Measurements from ENCODE around the gene OXLD1.

The OXLD1 gene

GRCh38 chr17:81656118-81656743, 10.2 kb downstream of the OXLD1 start, which contains the start of gene PDE6G:
PDE6G (minus strand) TSS chr17:81656542; CDS start chr17:81653305, 3,237 bp downstream.
- no peak for TF ChIP-seq CTCF (IDR thresholded peaks at IDR 0.05; ENCODE audit: control insufficient read depth, insufficient read depth, low read depth, low read length, missing control alignments)
- DNase-seq (ENCODE audit: low read depth) = no peak
- H3K4me3 ChIP-seq (ENCODE audit: control insufficient read depth, low read depth, low read length) = no peak within 1 kb of the TSS

- no peak for TF ChIP-seq CTCF (IDR thresholded peaks at IDR 0.05; ENCODE audit: control insufficient read depth, insufficient read depth, low read depth, low read length, missing control alignments)
- no peak overlapping the region for H3K4me3 ChIP-seq (ENCODE audit: control insufficient read depth, low read depth, low read length)
- no peak for DNase-seq (ENCODE audit: low read depth)
Observed at GRCh38 chr17:81655378-81656117, 10.9 kb downstream of the OXLD1 start.

- no peak overlapping the region for H3K4me3 ChIP-seq (ENCODE audit: control insufficient read depth, low read depth, low read length)
- DNase-seq (ENCODE audit: low read depth) = no peak
- no peak for TF ChIP-seq CTCF (IDR thresholded peaks at IDR 0.05; ENCODE audit: control insufficient read depth, insufficient read depth, low read depth, low read length, missing control alignments)
Observed at GRCh38 chr17:81652906-81653771, 13.3 kb downstream of the OXLD1 start.

DNA sequence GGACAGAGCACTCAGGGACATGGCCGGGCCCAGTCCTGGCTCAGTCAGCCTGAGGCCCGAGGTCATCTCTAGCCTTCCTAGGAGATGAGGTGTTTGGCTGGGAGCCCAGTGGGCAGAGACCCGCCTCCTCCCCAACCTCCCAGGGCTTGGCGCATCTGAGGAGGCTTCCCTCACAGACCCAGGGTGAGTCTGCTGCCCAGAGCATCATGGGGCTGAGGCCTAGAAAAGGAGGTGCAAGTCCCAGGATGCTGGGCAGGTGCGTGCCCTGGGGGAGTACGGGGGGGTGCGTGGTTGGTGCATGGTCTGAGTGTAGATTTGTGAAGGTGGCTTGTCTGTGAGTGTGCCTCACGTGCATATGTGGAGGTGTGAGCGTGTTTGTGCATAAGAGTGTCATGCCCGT, 14.7 kb downstream of the OXLD1 start:
- no peak overlapping the region for H3K4me3 ChIP-seq (ENCODE audit: control insufficient read depth, low read depth, low read length)
- no peak for TF ChIP-seq CTCF (IDR thresholded peaks at IDR 0.05; ENCODE audit: control insufficient read depth, insufficient read depth, low read depth, low read length, missing control alignments)
- peak; percentile 51 for DNase-seq (ENCODE audit: low read depth)

DNA sequence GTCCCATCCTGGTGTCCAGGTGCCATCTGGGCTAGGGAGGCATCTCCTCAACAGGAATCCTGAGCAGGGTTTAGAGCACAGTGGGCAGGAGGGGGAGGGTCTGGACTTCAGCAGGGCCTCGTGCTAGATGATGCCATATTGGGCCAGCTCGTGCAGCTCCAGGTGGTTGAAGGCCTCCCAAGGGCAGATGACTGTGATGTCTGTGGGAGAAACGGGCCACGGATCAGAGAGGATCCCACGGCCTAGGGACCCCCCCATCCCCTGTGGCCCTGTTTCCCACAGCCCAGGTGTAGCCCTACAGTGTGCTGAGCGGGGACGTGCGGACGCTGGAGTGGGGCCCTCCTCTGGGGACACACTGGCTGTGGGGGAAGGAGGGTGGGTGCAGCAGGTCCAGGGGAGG, 15.5 kb downstream of the OXLD1 start:
- H3K4me3 ChIP-seq (ENCODE audit: control insufficient read depth, low read depth, low read length) = no peak overlapping the region
- no peak for DNase-seq (ENCODE audit: low read depth)
- no peak for TF ChIP-seq CTCF (IDR thresholded peaks at IDR 0.05; ENCODE audit: control insufficient read depth, insufficient read depth, low read depth, low read length, missing control alignments)

- no peak overlapping the region for H3K4me3 ChIP-seq (ENCODE audit: control insufficient read depth, low read depth, low read length)
- TF ChIP-seq CTCF (IDR thresholded peaks at IDR 0.05; ENCODE audit: control insufficient read depth, insufficient read depth, low read depth, low read length, missing control alignments) = no peak
Observed at GRCh38 chr17:81648707-81649085, 17.7 kb downstream of the OXLD1 start.

More at GRCh38 chr17:81648707-81649085, 17.7 kb downstream of the OXLD1 start:
- no peak for DNase-seq (ENCODE audit: low read depth)
